Fibroblast of lung (primary cell): ENCODE measurements around the gene NKAIN4.

Source experiments
- CTCF ChIP-seq, 2 donors: IDR thresholded peaks in 1 of 2; conservative IDR thresholded peaks in 1 of 2; 1 replicate in 1 of 2; 2 replicates in 1 of 2; pipeline ENCODE4 v1.5.1; 2011 to 2012; ENCODE audit warnings: low read length in 2 of 2, control low read depth in 1 of 2, inconsistent platforms in 1 of 2, low read depth in 1 of 2, mild to moderate bottlenecking in 1 of 2
- EZH2 ChIP-seq: IDR thresholded peaks from 2 replicates; pipeline ENCODE4 v1.5.1; 2012; ENCODE audit warnings: low read length, control low read depth, mild to moderate bottlenecking; ENCODE audit errors: missing control alignments

GRCh38 chr20:63225082-63225454 is 29.2 kb downstream of the NKAIN4 start:
- TF ChIP-seq CTCF (conservative IDR thresholded peaks at IDR 0.05 in 1 of 2, IDR thresholded peaks at IDR 0.05 in 1 of 2; ENCODE audit: low read depth in 1 of 2, low read length in 2 of 2) (no peak), EZH2 (no peak)
